Loucy (cell line): ENCODE data around the gene ZDHHC14.

Source experiments
- H2AFZ ChIP-seq: fragments of 200-600 bp; sonication (generic); 2 replicates; pipeline ENCODE4 v1.6.0; 2016; ENCODE audit warnings: antibody characterized with exemption, mild to moderate bottlenecking, low read length, moderate library complexity
- H3F3A ChIP-seq: fragments of 200-600 bp; 2 replicates; pipeline ENCODE4 v1.6.0; 2016; ENCODE audit warnings: antibody characterized with exemption, low read depth, mild to moderate bottlenecking
- H3K27me3 ChIP-seq: fragments of 200-600 bp; sonication (generic); 2 replicates; pipeline ENCODE4 v1.6.1; 2014; ENCODE audit warnings: low read length, mild to moderate bottlenecking; ENCODE audit not compliant: insufficient read depth, poor library complexity, severe bottlenecking
- H3K36me3 ChIP-seq: fragments of 200-600 bp; sonication (generic); 2 replicates; pipeline ENCODE4 v1.6.1; 2016; ENCODE audit warnings: low read length; ENCODE audit not compliant: insufficient read depth
- H3K4me1 ChIP-seq: fragments of 200-600 bp; sonication (generic); 2 replicates; pipeline ENCODE4 v1.5.1; 2014; ENCODE audit warnings: low read length, mild to moderate bottlenecking; ENCODE audit not compliant: insufficient read depth, poor library complexity, severe bottlenecking
- H3K4me2 ChIP-seq: fragments of 200-600 bp; sonication (generic); 2 replicates; pipeline ENCODE4 v1.6.0; 2014; ENCODE audit warnings: antibody characterized with exemption, low read length, low read depth, mild to moderate bottlenecking; ENCODE audit not compliant: poor library complexity, severe bottlenecking
- H3K4me3 ChIP-seq: fragments of 200-600 bp; sonication (generic); 2 replicates; pipeline ENCODE4 v1.5.1; 2014; ENCODE audit warnings: low read length, mild to moderate bottlenecking, mixed read lengths; ENCODE audit not compliant: poor library complexity, severe bottlenecking
- H3K79me2 ChIP-seq: fragments of 200-600 bp; sonication (generic); 2 replicates; pipeline ENCODE4 v1.6.1; 2014; ENCODE audit warnings: low read length; ENCODE audit not compliant: insufficient read depth
- H3K9ac ChIP-seq: fragments of 200-600 bp; sonication (generic); 2 replicates; pipeline ENCODE4 v1.6.0; 2014; ENCODE audit warnings: mild to moderate bottlenecking, low read depth, low read length, moderate library complexity; ENCODE audit not compliant: poor library complexity, severe bottlenecking
- H3K9me2 ChIP-seq: fragments of 200-600 bp; sonication (generic); replicated peaks from 2 replicates; pipeline ENCODE4 v1.6.1; 2016; ENCODE audit warnings: low read depth, low read length, mixed read lengths
- H3K9me3 ChIP-seq: fragments of 200-600 bp; sonication (generic); 2 replicates; pipeline ENCODE4 v1.6.1; 2014; ENCODE audit warnings: mild to moderate bottlenecking, antibody characterized with exemption, low read length, low read depth; ENCODE audit not compliant: insufficient read depth
- H4K20me1 ChIP-seq: fragments of 200-600 bp; sonication (generic); 2 replicates; pipeline ENCODE4 v1.6.0; 2014; ENCODE audit warnings: antibody characterized with exemption, low read length, mild to moderate bottlenecking; ENCODE audit not compliant: insufficient read depth, poor library complexity, severe bottlenecking
- EZH2phosphoT487 ChIP-seq: fragments of 200-600 bp; IDR thresholded peaks from 2 replicates; pipeline ENCODE4 v1.6.1; 2018; ENCODE audit warnings: antibody characterized with exemption, mild to moderate bottlenecking, moderate library complexity, borderline replicate concordance
- TF ChIP-seq, protein P1 (sequence below): fragments of 200-600 bp; sonication (generic); conservative IDR thresholded peaks from 2 replicates; pipeline ENCODE4 v1.5.1; 2014; ENCODE audit warnings: mild to moderate bottlenecking, antibody characterized with exemption, low read length

The ZDHHC14 gene

DNA sequence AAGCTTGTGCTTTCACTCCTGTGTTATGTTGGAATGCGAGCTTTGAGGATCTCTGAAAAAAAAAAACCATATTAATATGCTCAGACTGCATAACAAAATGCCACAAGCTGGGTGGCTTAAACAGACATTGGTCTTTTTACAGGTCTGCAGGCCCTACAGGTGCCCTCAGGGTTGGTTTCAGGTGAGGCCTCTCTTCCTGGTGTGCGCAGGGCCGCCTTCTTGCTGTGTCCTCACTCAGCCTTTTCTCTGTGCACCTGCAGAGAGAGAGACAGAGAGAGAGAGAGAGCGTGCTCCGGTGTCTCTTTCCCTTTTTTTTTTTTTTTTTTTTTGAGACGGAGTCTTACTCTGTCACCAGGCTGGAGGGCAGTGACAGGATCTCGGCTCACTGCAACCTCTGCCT, 327.9 kb downstream of the ZDHHC14 start:
- no peaks in the 10 kb centered on the region for H3K36me3 ChIP-seq
- no peak overlapping the region for H2AFZ ChIP-seq
- H3K4me3 ChIP-seq, result no peak overlapping the region
- H4K20me1 ChIP-seq, result no peaks in the 10 kb centered on the region
- no peak overlapping the region for H3K9ac ChIP-seq
- TF ChIP-seq, protein P1, sequence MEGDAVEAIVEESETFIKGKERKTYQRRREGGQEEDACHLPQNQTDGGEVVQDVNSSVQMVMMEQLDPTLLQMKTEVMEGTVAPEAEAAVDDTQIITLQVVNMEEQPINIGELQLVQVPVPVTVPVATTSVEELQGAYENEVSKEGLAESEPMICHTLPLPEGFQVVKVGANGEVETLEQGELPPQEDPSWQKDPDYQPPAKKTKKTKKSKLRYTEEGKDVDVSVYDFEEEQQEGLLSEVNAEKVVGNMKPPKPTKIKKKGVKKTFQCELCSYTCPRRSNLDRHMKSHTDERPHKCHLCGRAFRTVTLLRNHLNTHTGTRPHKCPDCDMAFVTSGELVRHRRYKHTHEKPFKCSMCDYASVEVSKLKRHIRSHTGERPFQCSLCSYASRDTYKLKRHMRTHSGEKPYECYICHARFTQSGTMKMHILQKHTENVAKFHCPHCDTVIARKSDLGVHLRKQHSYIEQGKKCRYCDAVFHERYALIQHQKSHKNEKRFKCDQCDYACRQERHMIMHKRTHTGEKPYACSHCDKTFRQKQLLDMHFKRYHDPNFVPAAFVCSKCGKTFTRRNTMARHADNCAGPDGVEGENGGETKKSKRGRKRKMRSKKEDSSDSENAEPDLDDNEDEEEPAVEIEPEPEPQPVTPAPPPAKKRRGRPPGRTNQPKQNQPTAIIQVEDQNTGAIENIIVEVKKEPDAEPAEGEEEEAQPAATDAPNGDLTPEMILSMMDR, result no peak
- TF ChIP-seq EZH2phosphoT487, result no peak
- no peaks in the 10 kb centered on the region for H3K79me2 ChIP-seq
- no peak overlapping the region for H3K4me2 ChIP-seq
- H3F3A ChIP-seq, result no peaks in the 10 kb centered on the region
- no peaks in the 10 kb centered on the region for H3K4me1 ChIP-seq
- no peaks in the 10 kb centered on the region for H3K9me3 ChIP-seq
- no peaks in the 10 kb centered on the region for H3K27me3 ChIP-seq
- H3K9me2 ChIP-seq, result no peaks in the 10 kb centered on the region

DNA sequence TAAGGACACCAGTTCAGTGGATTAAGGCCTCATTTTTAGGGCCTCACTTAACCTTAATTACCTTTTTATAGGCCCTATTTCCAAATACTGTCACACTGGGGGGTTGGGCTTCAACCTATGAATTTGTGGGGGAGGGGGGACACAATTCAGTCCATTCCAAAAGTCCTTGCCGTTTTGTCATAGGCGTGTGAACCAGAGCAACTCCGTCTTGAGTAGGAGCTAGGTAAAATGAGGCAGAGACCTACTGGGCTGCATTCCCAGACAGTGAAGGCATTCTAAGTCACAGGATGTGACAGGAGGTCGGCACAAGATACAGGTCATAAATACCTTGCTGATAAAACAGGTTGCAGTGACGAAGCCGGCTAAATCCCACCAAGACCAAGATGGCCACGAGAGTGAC, 328.6 kb downstream of the ZDHHC14 start:
- no peaks in the 10 kb centered on the region for H3K36me3 ChIP-seq
- TF ChIP-seq EZH2phosphoT487, result no peak
- TF ChIP-seq, protein P1, result no peak

DNA sequence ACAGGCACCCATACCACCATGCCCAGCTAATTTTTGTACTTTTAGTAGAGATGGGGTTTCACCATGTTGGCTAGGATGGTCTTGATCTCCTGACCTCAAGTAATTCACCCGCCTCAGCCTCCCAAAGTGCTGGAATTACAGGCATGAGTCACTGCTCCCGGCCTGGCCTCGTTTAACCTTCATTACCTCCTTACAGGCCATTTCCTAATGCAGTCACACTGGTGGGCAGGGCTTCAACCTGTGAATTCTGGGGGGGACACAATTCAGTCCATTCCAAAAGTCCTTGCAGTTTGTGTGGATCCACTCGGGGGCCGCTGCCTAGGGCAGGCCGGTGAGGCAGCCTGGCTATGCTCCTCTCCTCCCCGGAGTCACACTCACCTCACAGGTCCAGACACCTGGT, 329.6 kb downstream of the ZDHHC14 start:
- Histone ChIP-seq H3K9ac (no peak overlapping the region), H3K4me1 (no peaks in the 10 kb centered on the region), H3F3A (no peaks in the 10 kb centered on the region), H3K79me2 (no peaks in the 10 kb centered on the region), H3K4me3 (no peak overlapping the region), H3K27me3 (no peaks in the 10 kb centered on the region), H2AFZ (no peak overlapping the region), H3K9me2 (no peaks in the 10 kb centered on the region), H3K9me3 (no peaks in the 10 kb centered on the region), H3K36me3 (no peaks in the 10 kb centered on the region), H3K4me2 (no peak overlapping the region), H4K20me1 (no peaks in the 10 kb centered on the region)
- TF ChIP-seq, protein P1, result no peak
- TF ChIP-seq EZH2phosphoT487, result no peak

More for the DNA sequence above, 328.6 kb downstream of the ZDHHC14 start:
- Histone ChIP-seq H4K20me1 (no peaks in the 10 kb centered on the region), H3K9me3 (no peaks in the 10 kb centered on the region), H3F3A (no peaks in the 10 kb centered on the region), H3K9ac (no peak overlapping the region), H3K27me3 (no peaks in the 10 kb centered on the region), H3K79me2 (no peaks in the 10 kb centered on the region), H3K9me2 (no peaks in the 10 kb centered on the region), H3K4me3 (no peak overlapping the region), H3K4me1 (no peaks in the 10 kb centered on the region), H2AFZ (no peak overlapping the region), H3K4me2 (no peak overlapping the region)
